Measurements from ENCODE around the gene TNK1.

TNK1 gene

GRCh38 chr17:7346761-7347614 is 33.9 kb upstream of the TNK1 start:
- no peaks in the 10 kb centered on the region for H3K9me3 ChIP-seq (ENCODE audit: severe bottlenecking)
- peaks cover 8% of the 10 kb centered on the region for H3K27me3 ChIP-seq (ENCODE audit: insufficient read depth, poor library complexity, severe bottlenecking)
- no peaks in the 10 kb centered on the region for H3K36me3 ChIP-seq (ENCODE audit: low read depth)
- DNase-seq (ENCODE audit: low spot score) (no peak), ATAC-seq (ENCODE audit: low read depth) (no peak)
- H3K4me3 ChIP-seq (ENCODE audit: severe bottlenecking), result no peak overlapping the region
- no peak for TF ChIP-seq CTCF (IDR thresholded peaks at IDR 0.05; ENCODE audit: poor library complexity, severe bottlenecking)
- H3K4me1 ChIP-seq (ENCODE audit: insufficient read depth, poor library complexity, severe bottlenecking), result peaks cover 3% of the 10 kb centered on the region
- H3K27ac ChIP-seq (ENCODE audit: poor library complexity, severe bottlenecking), result no peak overlapping the region

- no peaks in the 10 kb centered on the region for H3K36me3 ChIP-seq (ENCODE audit: low read depth)
- DNase-seq (ENCODE audit: low spot score) (no peak), ATAC-seq (ENCODE audit: low read depth) (no peak)
- peaks cover 3% of the 10 kb centered on the region for H3K4me1 ChIP-seq (ENCODE audit: insufficient read depth, poor library complexity, severe bottlenecking)
- no peak for TF ChIP-seq CTCF (IDR thresholded peaks at IDR 0.05; ENCODE audit: poor library complexity, severe bottlenecking)
- peaks cover 7% of the 10 kb centered on the region for H3K27me3 ChIP-seq (ENCODE audit: insufficient read depth, poor library complexity, severe bottlenecking)
- no peaks in the 10 kb centered on the region for H3K9me3 ChIP-seq (ENCODE audit: severe bottlenecking)
- H3K27ac ChIP-seq (ENCODE audit: poor library complexity, severe bottlenecking), result no peak overlapping the region
- no peak overlapping the region for H3K4me3 ChIP-seq (ENCODE audit: severe bottlenecking)
Observed at GRCh38 chr17:7347630-7348477, 33.0 kb upstream of the TNK1 start.

- Histone ChIP-seq H3K27ac (ENCODE audit: poor library complexity, severe bottlenecking) (no peak overlapping the region), H3K4me3 (ENCODE audit: severe bottlenecking) (no peak overlapping the region), H3K36me3 (ENCODE audit: low read depth) (no peaks in the 10 kb centered on the region), H3K27me3 (ENCODE audit: insufficient read depth, poor library complexity, severe bottlenecking) (no peaks in the 10 kb centered on the region), H3K4me1 (ENCODE audit: insufficient read depth, poor library complexity, severe bottlenecking) (peaks cover 4% of the 10 kb centered on the region), H3K9me3 (ENCODE audit: severe bottlenecking) (no peaks in the 10 kb centered on the region)
- DNase-seq (ENCODE audit: low spot score) (no peak), ATAC-seq (ENCODE audit: low read depth) (no peak)
- no peak for TF ChIP-seq CTCF (IDR thresholded peaks at IDR 0.05; ENCODE audit: poor library complexity, severe bottlenecking)
Observed at GRCh38 chr17:7348478-7349242, 32.2 kb upstream of the TNK1 start.

GRCh38 chr17:7351665-7352502 is 29.0 kb upstream of the TNK1 start, which contains the start of gene KCTD11:
Gene KCTD11, plus strand, starts transcription at chr17:7352162.
- Histone ChIP-seq H3K9me3 (ENCODE audit: severe bottlenecking) (no peaks in the 10 kb centered on the region), H3K36me3 (ENCODE audit: low read depth) (no peaks in the 10 kb centered on the region), H3K4me1 (ENCODE audit: insufficient read depth, poor library complexity, severe bottlenecking) (peaks cover 19% of the 10 kb centered on the region), H3K27me3 (ENCODE audit: insufficient read depth, poor library complexity, severe bottlenecking) (no peaks in the 10 kb centered on the region), H3K27ac (ENCODE audit: poor library complexity, severe bottlenecking) (peak within 1 kb of the TSS; percentile 99), H3K4me3 (ENCODE audit: severe bottlenecking) (peak within 1 kb of the TSS; percentile 81)
- DNase-seq (ENCODE audit: low spot score) (peak; percentile 99), ATAC-seq (ENCODE audit: low read depth) (peak; percentile 54)
- peak; percentile 58 for TF ChIP-seq CTCF (IDR thresholded peaks at IDR 0.05; ENCODE audit: poor library complexity, severe bottlenecking)

Measured in RWPE2 (cell line).